Measurements from ENCODE around the gene PNKP. TPM values are rescaled to one million over a fixed set of nuclear protein-coding genes. Genes with fewer than 3 reads are reported as not detected.

The PNKP gene
- total RNA-seq, 6 experiments from 2014 or later = 39.7 to 48.7 (median 47.2) TPM

GRCh38 chr19:49875177-49875576 lies 7.8 kb upstream of the PNKP start:
- TF ChIP-seq CTCF (IDR thresholded peaks at IDR 0.05) = no peak

DNA sequence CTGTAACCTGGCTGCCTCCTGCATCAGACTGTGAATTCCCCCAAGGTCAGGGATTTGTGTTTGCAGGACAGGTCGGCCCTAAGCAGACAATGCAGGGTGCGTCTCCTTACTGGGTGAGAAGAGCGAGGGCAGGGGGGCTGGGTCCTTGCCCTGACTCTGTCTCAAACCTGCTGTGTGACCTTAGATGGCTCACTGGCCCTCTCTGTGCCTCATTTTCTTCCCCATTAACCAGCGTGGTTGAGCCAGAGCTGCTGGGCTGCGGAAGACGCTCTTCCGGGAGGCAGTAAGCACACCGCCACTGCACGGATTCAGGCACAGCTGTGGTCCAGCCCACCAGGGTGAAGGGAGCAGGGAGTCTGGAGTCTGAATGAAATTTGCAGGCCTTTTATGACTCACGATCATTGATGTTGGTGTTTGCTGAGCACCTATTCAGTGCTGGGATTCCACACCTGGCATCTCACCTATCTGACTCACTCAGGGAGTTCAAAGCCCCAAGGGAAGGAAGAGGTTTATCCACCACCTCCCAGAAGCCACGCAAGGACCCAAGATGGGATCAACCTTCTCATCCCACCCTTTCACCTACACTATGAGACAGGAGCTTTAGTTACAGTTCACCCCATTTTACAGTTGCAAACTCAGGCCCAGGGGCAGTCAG lies 7.3 kb upstream of the PNKP start:
- TF ChIP-seq CTCF (IDR thresholded peaks at IDR 0.05) = no peak
- H3K36me3 Mint-ChIP-seq (ENCODE audit: low read depth) = peaks cover 6% of the 10 kb centered on the region
- no peak overlapping the region; the same call in none of the 2 replicates for H3K27ac Mint-ChIP-seq
- DNase-seq = no peak
- H3K4me1 Mint-ChIP-seq (ENCODE audit: low read depth) = peaks cover 39% of the 10 kb centered on the region
- no peaks in the 10 kb centered on the region; the same call in none of the 2 replicates for H3K27me3 Mint-ChIP-seq (ENCODE audit: insufficient read depth)
- H3K4me3 Mint-ChIP-seq = no peak overlapping the region; the same call in 1 of the 2 replicates
- no peaks in the 10 kb centered on the region for H3K9me3 Mint-ChIP-seq

More at GRCh38 chr19:49875177-49875576, 7.8 kb upstream of the PNKP start:
- no peak for DNase-seq
- H3K27ac Mint-ChIP-seq = no peak overlapping the region; the same call in 1 of the 2 replicates
- H3K4me3 Mint-ChIP-seq = no peak overlapping the region
- no peaks in the 10 kb centered on the region; the same call in none of the 2 replicates for H3K27me3 Mint-ChIP-seq (ENCODE audit: insufficient read depth)
- peaks cover 36% of the 10 kb centered on the region for H3K4me1 Mint-ChIP-seq (ENCODE audit: low read depth)
- peaks cover 6% of the 10 kb centered on the region for H3K36me3 Mint-ChIP-seq (ENCODE audit: low read depth)
- no peaks in the 10 kb centered on the region for H3K9me3 Mint-ChIP-seq

- H3K36me3 Mint-ChIP-seq (ENCODE audit: low read depth) = peaks cover 6% of the 10 kb centered on the region
- peak overlapping the region; percentile 29; the same call in 1 of the 2 replicates for H3K27ac Mint-ChIP-seq
- H3K4me1 Mint-ChIP-seq (ENCODE audit: low read depth) = peaks cover 35% of the 10 kb centered on the region
- H3K27me3 Mint-ChIP-seq (ENCODE audit: insufficient read depth) = no peaks in the 10 kb centered on the region; the same call in none of the 2 replicates
- no peaks in the 10 kb centered on the region for H3K9me3 Mint-ChIP-seq
- no peak for TF ChIP-seq CTCF (IDR thresholded peaks at IDR 0.05)
- H3K4me3 Mint-ChIP-seq = no peak overlapping the region
- no peak for DNase-seq
Measured at GRCh38 chr19:49873834-49874233, 6.5 kb upstream of the PNKP start.

DNA sequence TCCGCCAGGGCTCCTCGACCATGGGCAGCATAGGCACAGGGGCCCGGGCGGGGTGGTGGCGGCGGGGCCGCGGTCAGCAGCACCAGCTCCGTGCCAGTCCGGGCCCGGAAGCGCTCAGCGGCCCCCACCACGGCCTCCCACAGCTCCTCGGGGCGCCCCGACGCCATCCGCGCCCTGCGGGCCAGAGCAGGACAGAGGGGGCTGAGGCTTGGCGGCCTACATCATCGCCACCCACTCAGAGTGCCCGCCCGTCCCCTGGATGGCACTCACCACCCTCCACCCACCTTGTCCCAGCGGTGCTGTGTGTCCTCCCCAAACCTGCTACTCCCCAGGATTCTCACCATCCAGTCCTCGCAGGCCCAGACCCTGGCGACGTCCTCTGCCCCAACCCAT lies 5.7 kb upstream of the PNKP start:
- Mint-ChIP-seq H3K27ac (no peak overlapping the region), H3K36me3 (ENCODE audit: low read depth) (peaks cover 6% of the 10 kb centered on the region), H3K4me1 (ENCODE audit: low read depth) (peaks cover 27% of the 10 kb centered on the region), H3K4me3 (no peak overlapping the region), H3K27me3 (ENCODE audit: insufficient read depth) (no peaks in the 10 kb centered on the region; the same call in none of the 2 replicates), H3K9me3 (no peaks in the 10 kb centered on the region)
- no peak for TF ChIP-seq CTCF (IDR thresholded peaks at IDR 0.05)
- no peak for DNase-seq

DNA sequence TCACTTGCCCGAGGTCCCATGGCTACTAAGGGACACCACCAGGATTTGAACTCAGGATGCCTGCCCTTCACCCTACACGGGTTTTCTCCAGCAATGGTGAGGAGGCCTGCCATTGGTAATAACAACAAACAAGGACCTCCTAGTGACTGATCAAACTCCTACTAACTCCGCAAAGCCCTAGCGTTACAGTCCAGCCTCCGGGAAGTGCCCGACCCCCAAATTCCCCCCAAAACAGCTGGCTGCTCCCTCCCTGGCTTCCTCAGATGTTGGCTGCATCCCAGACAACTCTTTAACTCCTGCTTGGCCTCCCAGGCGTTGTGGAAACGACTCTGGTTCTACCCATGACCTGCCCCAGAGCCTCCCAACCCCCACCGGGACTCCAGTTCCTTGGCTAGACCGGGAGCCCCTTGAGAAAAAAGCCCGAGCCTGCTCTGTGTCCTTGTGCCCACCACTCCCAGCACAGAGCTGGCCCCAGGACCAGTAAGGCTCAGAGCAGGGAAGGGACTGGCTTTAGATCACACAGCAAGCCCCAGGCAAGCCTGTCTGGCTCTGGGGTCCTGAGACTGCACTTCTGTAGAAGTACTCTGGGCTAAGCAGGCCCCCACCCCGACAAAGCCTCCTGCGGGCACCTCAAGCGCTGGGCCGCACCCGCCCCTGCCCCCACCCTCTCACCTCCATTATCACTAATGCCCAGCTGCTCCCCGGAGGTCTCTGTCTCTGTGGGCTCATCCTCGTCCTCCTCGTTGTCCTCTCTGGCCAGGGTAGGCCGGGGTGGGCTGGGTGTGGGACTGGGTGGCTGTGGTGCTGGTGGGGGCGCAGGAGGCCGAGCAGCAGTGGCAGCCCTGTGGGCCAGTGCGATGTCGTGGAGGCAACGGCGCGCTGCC lies 5.1 kb upstream of the PNKP start:
- DNase-seq = no peak
- no peaks in the 10 kb centered on the region for H3K9me3 Mint-ChIP-seq
- peak overlapping the region; percentile 72 for H3K27ac Mint-ChIP-seq
- no peak overlapping the region for H3K4me3 Mint-ChIP-seq
- peaks cover 4% of the 10 kb centered on the region for H3K27me3 Mint-ChIP-seq (ENCODE audit: insufficient read depth)
- no peak for TF ChIP-seq CTCF (IDR thresholded peaks at IDR 0.05)
- H3K36me3 Mint-ChIP-seq (ENCODE audit: low read depth) = peaks cover 6% of the 10 kb centered on the region
- peaks cover 30% of the 10 kb centered on the region for H3K4me1 Mint-ChIP-seq (ENCODE audit: low read depth)

Data from HFFc6 (cell line).